Activated T-helper 1 cell treated with anti-CD3 and anti-CD28 coated beads, Interleukin-12 subunit alpha, Interleukin-12 subunit beta, Interleukin-2, Interleukin-4 antibody, amounts not matched to agents 30 ng/mL and 10 ng/mL and 1 ng/mL, durations not matched to agents 14 hours and 24 hours and 36 hours (primary cell): ENCODE data around the gene ZNF628. TPM values are rescaled to one million over a fixed set of nuclear protein-coding genes. Genes with fewer than 3 reads are reported as not detected.

Source experiments
- DNase-seq: peaks from one replicate; pipeline ENCODE4 v3.0.0; 2021; ENCODE audit warnings: low spot score
- H3K27ac Mint-ChIP-seq: one replicate; pipeline ENCODE4 v1.8.0; 2021; ENCODE audit warnings: mild to moderate bottlenecking, mixed read lengths
- H3K27me3 Mint-ChIP-seq: one replicate; pipeline ENCODE4 v1.8.0; 2022; ENCODE audit warnings: mild to moderate bottlenecking, moderate library complexity, mixed read lengths; ENCODE audit not compliant: insufficient read depth
- H3K36me3 Mint-ChIP-seq: one replicate; pipeline ENCODE4 v1.8.0; 2021; ENCODE audit warnings: low read depth, mixed read lengths
- H3K4me1 Mint-ChIP-seq: one replicate; pipeline ENCODE4 v1.8.0; 2021; ENCODE audit warnings: low read depth, mixed read lengths
- H3K4me3 Mint-ChIP-seq: one replicate; pipeline ENCODE4 v1.8.0; 2021; ENCODE audit warnings: mild to moderate bottlenecking, moderate library complexity, mixed read lengths
- H3K9me3 Mint-ChIP-seq: one replicate; pipeline ENCODE4 v1.8.0; 2021; ENCODE audit warnings: mixed read lengths
- intact Hi-C: fragments of 100-400 bp; cut with micrococcal nuclease; formaldehyde crosslinking; loops from one replicate; pipeline ENCODE4 v1.15.1; 2024
- total RNA-seq: library from RNA; stranded (reverse); gene quantifications from 2 replicates; pipeline ENCODE4 v1.2.3, GENCODE V29; 2022

Gene ZNF628
- total RNA-seq, 1 donor from 2014 or later, result 7.6 TPM

DNA sequence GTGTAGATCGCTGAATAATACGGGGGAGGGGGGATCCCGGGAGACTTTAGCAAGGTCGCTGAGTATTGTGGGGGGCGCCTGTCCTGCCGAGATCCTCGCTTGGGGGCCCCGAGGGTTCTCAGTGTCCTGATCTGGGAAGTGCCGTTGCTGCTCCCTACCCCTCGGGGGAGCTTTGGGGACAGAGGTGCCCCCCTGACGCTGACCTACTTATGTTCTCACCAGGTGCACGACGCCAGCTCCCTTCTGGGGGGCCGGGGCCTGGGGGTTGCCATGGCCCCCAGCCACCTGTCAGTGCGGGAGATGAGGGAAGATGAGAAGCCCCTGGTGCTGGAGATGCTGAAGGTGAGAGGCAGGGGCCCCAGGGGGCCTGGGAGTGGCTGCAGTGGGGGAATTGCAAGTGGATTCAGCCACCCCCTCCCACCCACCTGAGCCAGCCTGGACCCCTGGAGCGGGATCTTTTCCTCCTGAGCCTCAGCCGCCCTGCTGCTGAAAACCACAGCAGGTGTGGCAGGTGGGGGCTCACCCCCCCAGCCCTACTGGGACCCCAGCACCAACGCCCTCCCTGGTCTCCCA is 9.1 kb downstream of the ZNF628 start:
- H3K27ac Mint-ChIP-seq, result peak overlapping the region; percentile 48
- DNase-seq, result no peak
- peak overlapping the region; percentile 80 for H3K4me3 Mint-ChIP-seq
- H3K36me3 Mint-ChIP-seq, result no peaks in the 10 kb centered on the region
- H3K27me3 Mint-ChIP-seq, result no peaks in the 10 kb centered on the region
- intact Hi-C loops, result loop anchor here (1.0 kb wide), 2 partner anchors 9 to 24 kb away; partner anchors contain the start of genes ISOC2 and ZNF628
- H3K9me3 Mint-ChIP-seq, result no peaks in the 10 kb centered on the region
- peaks cover 11% of the 10 kb centered on the region for H3K4me1 Mint-ChIP-seq

GRCh38 chr19:55486043-55486970 is 9.9 kb downstream of the ZNF628 start:
- no peak for DNase-seq
- no peaks in the 10 kb centered on the region for H3K9me3 Mint-ChIP-seq
- H3K4me1 Mint-ChIP-seq, result peaks cover 11% of the 10 kb centered on the region
- H3K4me3 Mint-ChIP-seq, result peak overlapping the region; percentile 80
- intact Hi-C loops, result no loop called here
- no peaks in the 10 kb centered on the region for H3K36me3 Mint-ChIP-seq
- H3K27me3 Mint-ChIP-seq, result no peaks in the 10 kb centered on the region
- peak overlapping the region; percentile 63 for H3K27ac Mint-ChIP-seq

- Mint-ChIP-seq H3K4me3 (peak overlapping the region; percentile 54), H3K36me3 (no peaks in the 10 kb centered on the region), H3K9me3 (no peaks in the 10 kb centered on the region), H3K4me1 (peaks cover 11% of the 10 kb centered on the region), H3K27ac (peak overlapping the region; percentile 66), H3K27me3 (peaks cover 2% of the 10 kb centered on the region)
- DNase-seq, result no peak
- intact Hi-C loops, result no loop called here
These were observed 10.8 kb downstream of the ZNF628 start for GRCh38 chr19:55486971-55487923.

GRCh38 chr19:55487924-55488687 is 11.7 kb downstream of the ZNF628 start, which contains the start of gene SSC5D:
Gene SSC5D, plus strand, starts transcription at chr19:55488436. Its CDS starts 154 bp downstream, at chr19:55488590.
- Mint-ChIP-seq H3K9me3 (no peaks in the 10 kb centered on the region), H3K4me3 (peak within 1 kb of the TSS; percentile 54), H3K27me3 (peaks cover 6% of the 10 kb centered on the region), H3K36me3 (no peaks in the 10 kb centered on the region), H3K27ac (peak within 1 kb of the TSS; percentile 66), H3K4me1 (peaks cover 11% of the 10 kb centered on the region)
- intact Hi-C loops, result no loop called here
- no peak for DNase-seq

- H3K36me3 Mint-ChIP-seq, result no peaks in the 10 kb centered on the region
- H3K4me3 Mint-ChIP-seq, result no peak overlapping the region
- peaks cover 9% of the 10 kb centered on the region for H3K27me3 Mint-ChIP-seq
- no peak for DNase-seq
- H3K9me3 Mint-ChIP-seq, result no peaks in the 10 kb centered on the region
- intact Hi-C loops, result no loop called here
- H3K4me1 Mint-ChIP-seq, result peaks cover 11% of the 10 kb centered on the region
- no peak overlapping the region for H3K27ac Mint-ChIP-seq
These were observed 12.7 kb downstream of the ZNF628 start for GRCh38 chr19:55488986-55489710.

- Mint-ChIP-seq H3K27ac (no peak overlapping the region), H3K36me3 (no peaks in the 10 kb centered on the region), H3K4me1 (peaks cover 11% of the 10 kb centered on the region), H3K4me3 (no peak overlapping the region), H3K9me3 (no peaks in the 10 kb centered on the region), H3K27me3 (peaks cover 9% of the 10 kb centered on the region)
- intact Hi-C loops, result no loop called here
- no peak for DNase-seq
These were observed 13.5 kb downstream of the ZNF628 start for GRCh38 chr19:55489711-55490477.

- intact Hi-C loops, result no loop called here
- peaks cover 9% of the 10 kb centered on the region for H3K27me3 Mint-ChIP-seq
These were observed 14.3 kb downstream of the ZNF628 start for GRCh38 chr19:55490478-55491432.

DNA sequence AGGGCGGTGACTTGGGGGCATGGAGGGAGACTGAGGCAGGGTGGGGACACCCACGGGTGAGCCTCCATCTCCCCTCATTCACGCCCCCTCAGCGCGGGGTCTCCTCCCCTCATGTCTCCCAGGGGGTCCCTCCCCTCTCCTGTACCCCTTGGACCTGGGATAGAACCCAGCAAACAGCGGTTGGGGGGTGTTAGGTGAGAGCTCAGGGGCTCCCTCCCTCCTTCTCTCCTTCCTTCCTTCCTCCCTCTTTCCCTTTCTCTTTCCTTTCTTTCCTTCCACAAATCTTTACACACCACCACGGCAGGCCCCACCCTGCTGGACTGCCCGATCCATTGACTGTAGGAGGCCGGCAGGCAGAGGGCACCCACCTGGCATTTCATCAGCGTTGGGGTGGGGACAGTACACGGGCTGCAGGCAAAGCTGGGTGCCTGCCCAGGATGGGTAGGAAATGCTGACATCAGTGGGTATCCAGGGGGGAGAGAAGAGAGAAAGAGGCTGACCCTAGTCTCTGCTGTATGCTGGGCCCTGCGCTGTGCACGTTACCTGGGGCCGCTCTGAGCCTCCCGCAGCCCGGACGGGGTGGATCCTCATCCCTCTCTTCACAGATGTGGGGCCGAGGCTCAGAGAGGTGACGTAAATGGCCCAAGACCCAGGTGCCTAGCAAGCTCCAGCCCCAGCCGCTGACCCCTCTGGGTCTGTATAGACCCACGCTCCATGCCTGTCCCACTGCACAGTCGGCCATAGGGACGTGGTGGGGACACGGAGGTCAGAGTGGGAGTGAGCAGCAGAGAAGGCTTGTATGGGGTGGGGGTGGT is 15.3 kb downstream of the ZNF628 start:
- H3K36me3 Mint-ChIP-seq, result no peaks in the 10 kb centered on the region
- intact Hi-C loops, result no loop called here
- peaks cover 4% of the 10 kb centered on the region for H3K4me1 Mint-ChIP-seq

More at GRCh38 chr19:55490478-55491432, 14.3 kb downstream of the ZNF628 start:
- DNase-seq, result no peak
- Mint-ChIP-seq H3K9me3 (no peaks in the 10 kb centered on the region), H3K36me3 (no peaks in the 10 kb centered on the region), H3K4me1 (peaks cover 9% of the 10 kb centered on the region), H3K27ac (no peak overlapping the region), H3K4me3 (no peak overlapping the region)

DNA sequence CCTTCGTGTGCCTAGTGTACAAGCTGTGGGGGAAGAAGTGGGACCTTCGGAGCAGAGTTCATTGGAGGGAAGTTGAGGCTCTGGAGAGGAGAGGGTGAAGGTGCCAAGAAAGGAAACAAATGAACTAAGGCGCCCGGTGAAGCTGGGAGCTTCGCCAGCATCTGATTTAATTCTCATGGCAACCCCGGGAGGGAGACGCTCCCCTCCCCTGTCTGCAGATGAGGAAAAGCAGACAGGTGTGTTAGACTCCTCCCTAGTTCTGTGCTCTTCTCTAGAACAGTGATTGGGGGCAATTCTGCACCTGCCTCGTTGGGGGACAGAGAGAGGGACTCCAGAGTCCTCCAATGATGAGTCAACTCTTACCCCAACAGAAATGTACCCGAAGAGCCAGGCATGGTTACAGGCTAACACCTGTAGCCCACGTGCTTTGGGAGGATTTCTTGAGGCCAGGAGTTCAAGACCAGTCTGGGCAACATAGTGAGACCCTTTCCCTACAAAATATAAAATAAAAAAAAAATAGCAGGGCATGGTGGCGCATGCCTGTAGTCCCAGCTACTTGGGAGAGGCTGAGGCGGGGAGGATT is 16.0 kb downstream of the ZNF628 start:
- Mint-ChIP-seq H3K27me3 (peaks cover 9% of the 10 kb centered on the region), H3K9me3 (no peaks in the 10 kb centered on the region), H3K27ac (no peak overlapping the region), H3K36me3 (no peaks in the 10 kb centered on the region), H3K4me3 (no peak overlapping the region), H3K4me1 (peaks cover 2% of the 10 kb centered on the region)
- intact Hi-C loops, result no loop called here
- no peak for DNase-seq

More for the DNA sequence above, 15.3 kb downstream of the ZNF628 start:
- no peak overlapping the region for H3K27ac Mint-ChIP-seq
- H3K9me3 Mint-ChIP-seq, result no peaks in the 10 kb centered on the region
- no peak overlapping the region for H3K4me3 Mint-ChIP-seq
- no peak for DNase-seq
- H3K27me3 Mint-ChIP-seq, result peaks cover 9% of the 10 kb centered on the region
